Fibroblast of mammary gland (primary cell): ENCODE measurements around the gene COX17.
A peak's percentile ranks its signal among the peaks of the same experiment; 100 is the strongest.

ENCODE experiments used
- DNase-seq: peaks from one replicate; pipeline ENCODE4 v3.0.0-alpha.2; 2010; ENCODE audit warnings: low read depth
- H3K4me3 ChIP-seq: 2 replicates; pipeline ENCODE4 v1.5.1; 2011; ENCODE audit warnings: low read depth, mild to moderate bottlenecking, low read length, moderate library complexity; ENCODE audit not compliant: control insufficient read depth
- CTCF ChIP-seq: conservative IDR thresholded peaks from 2 replicates; pipeline ENCODE4 v1.5.1; 2011; ENCODE audit warnings: low read depth, low read length, inconsistent platforms; ENCODE audit not compliant: control insufficient read depth, insufficient read depth

COX17 gene

GRCh38 chr3:119639494-119640350, 37.5 kb downstream of the COX17 start:
- DNase-seq: peak; percentile 49
- H3K4me3 ChIP-seq: no peak overlapping the region
- no peak for TF ChIP-seq CTCF

- no peak overlapping the region for H3K4me3 ChIP-seq
- DNase-seq: peak; percentile 93
- no peak for TF ChIP-seq CTCF
These were observed 39.3 kb downstream of the COX17 start for GRCh38 chr3:119637679-119638477.

- no peak overlapping the region for H3K4me3 ChIP-seq
- no peak for TF ChIP-seq CTCF
- DNase-seq: no peak
These were observed 40.2 kb downstream of the COX17 start for GRCh38 chr3:119636891-119637611.

- TF ChIP-seq CTCF: no peak
- no peak overlapping the region for H3K4me3 ChIP-seq
- peak; percentile 60 for DNase-seq
These were observed 41.0 kb downstream of the COX17 start for GRCh38 chr3:119636249-119636648.

- TF ChIP-seq CTCF: no peak
- no peak overlapping the region for H3K4me3 ChIP-seq
- DNase-seq: no peak
These were observed 41.5 kb downstream of the COX17 start for GRCh38 chr3:119635719-119636118.

- no peak overlapping the region for H3K4me3 ChIP-seq
- no peak for TF ChIP-seq CTCF
- DNase-seq: no peak
These were observed 44.4 kb downstream of the COX17 start for GRCh38 chr3:119632829-119633228.
